ENCODE measurements around the gene TEAD3. TPM values are rescaled to one million over a fixed set of nuclear protein-coding genes. Genes with fewer than 3 reads are reported as not detected.

The TEAD3 gene
- total RNA-seq, 1 donor from 2014 or later: 75.5 TPM

- TF ChIP-seq CTCF (IDR thresholded peaks at IDR 0.05; ENCODE audit: insufficient read depth, low read depth, low read length) (no peak), EZH2 (IDR thresholded peaks at IDR 0.05; ENCODE audit: insufficient read depth, low read length) (no peak)
- peak overlapping the region; percentile 46 for H3K27ac ChIP-seq (ENCODE audit: low read depth, low read length)
- H2AFZ ChIP-seq (ENCODE audit: low read depth, low read length): no peak overlapping the region
- H3K27me3 ChIP-seq (ENCODE audit: insufficient read depth, low read length): no peaks in the 10 kb centered on the region
- Mint-ChIP-seq H3K36me3 (ENCODE audit: low read depth, unreplicated experiment) (peaks cover 3% of the 10 kb centered on the region), H3K4me1 (ENCODE audit: low read depth, unreplicated experiment) (peaks cover 48% of the 10 kb centered on the region), H3K27me3 (ENCODE audit: low read depth, unreplicated experiment) (no peaks in the 10 kb centered on the region), H3K27ac (ENCODE audit: unreplicated experiment) (peak overlapping the region; percentile 89), H3K9me3 (ENCODE audit: unreplicated experiment) (peaks cover 1% of the 10 kb centered on the region), H3K4me3 (ENCODE audit: unreplicated experiment) (peak overlapping the region; percentile 94)
- DNase-seq (ENCODE audit: low read depth): peak; percentile 39
- H3K4me3 ChIP-seq (ENCODE audit: insufficient read depth, low read depth, low read length): peak overlapping the region; percentile 71
- FAIRE-seq: no peak
- H3K9ac ChIP-seq (ENCODE audit: low read length): peak overlapping the region; percentile 87
- H3K79me2 ChIP-seq (ENCODE audit: insufficient read depth, low read length): peaks cover 59% of the 10 kb centered on the region
- H3K9me3 ChIP-seq (ENCODE audit: insufficient read depth, low read depth, low read length): no peaks in the 10 kb centered on the region
- H3K4me1 ChIP-seq (ENCODE audit: insufficient read depth, low read length): peaks cover 57% of the 10 kb centered on the region
- no peaks in the 10 kb centered on the region for H3K36me3 ChIP-seq (ENCODE audit: insufficient read depth, low read length)
- H4K20me1 ChIP-seq (ENCODE audit: insufficient read depth, low read length): peaks cover 52% of the 10 kb centered on the region
- peak overlapping the region; percentile 91 for H3K4me2 ChIP-seq (ENCODE audit: low read length)
Measured at GRCh38 chr6:35495258-35496035, 1.4 kb downstream of the TEAD3 start.

GRCh38 chr6:35494161-35494563 is 2.7 kb downstream of the TEAD3 start:
- peak overlapping the region; percentile 10 for H3K9ac ChIP-seq (ENCODE audit: low read length)
- FAIRE-seq (no peak), DNase-seq (ENCODE audit: low read depth) (no peak)
- Mint-ChIP-seq H3K4me1 (ENCODE audit: low read depth, unreplicated experiment) (peaks cover 47% of the 10 kb centered on the region), H3K9me3 (ENCODE audit: unreplicated experiment) (peaks cover 1% of the 10 kb centered on the region), H3K36me3 (ENCODE audit: low read depth, unreplicated experiment) (peaks cover 3% of the 10 kb centered on the region), H3K4me3 (ENCODE audit: unreplicated experiment) (peak overlapping the region; percentile 94), H3K27ac (ENCODE audit: unreplicated experiment) (peak overlapping the region; percentile 38), H3K27me3 (ENCODE audit: low read depth, unreplicated experiment) (no peaks in the 10 kb centered on the region)
- no peak for TF ChIP-seq CTCF (IDR thresholded peaks at IDR 0.05; ENCODE audit: insufficient read depth, low read depth, low read length)
- peaks cover 54% of the 10 kb centered on the region for H4K20me1 ChIP-seq (ENCODE audit: insufficient read depth, low read length)
- H3K36me3 ChIP-seq (ENCODE audit: insufficient read depth, low read length): no peaks in the 10 kb centered on the region
- peaks cover 71% of the 10 kb centered on the region for H3K79me2 ChIP-seq (ENCODE audit: insufficient read depth, low read length)
- peak overlapping the region; percentile 91 for H3K4me2 ChIP-seq (ENCODE audit: low read length)
- peak overlapping the region; percentile 15 for H3K4me3 ChIP-seq (ENCODE audit: insufficient read depth, low read depth, low read length)
- H3K27ac ChIP-seq (ENCODE audit: low read depth, low read length): no peak overlapping the region
- no peaks in the 10 kb centered on the region for H3K27me3 ChIP-seq (ENCODE audit: insufficient read depth, low read length)
- H3K4me1 ChIP-seq (ENCODE audit: insufficient read depth, low read length): peaks cover 67% of the 10 kb centered on the region
- H2AFZ ChIP-seq (ENCODE audit: low read depth, low read length): no peak overlapping the region
- H3K9me3 ChIP-seq (ENCODE audit: insufficient read depth, low read depth, low read length): no peaks in the 10 kb centered on the region

Data from astrocyte (in vitro differentiated cells and primary cell).